Neural progenitor cell (in vitro differentiated cells): ENCODE data around the gene COQ10A. TPM values are rescaled to one million over a fixed set of nuclear protein-coding genes. Genes with fewer than 3 reads are reported as not detected.

Experiments used
- DNase-seq: peaks from one replicate; pipeline ENCODE4 v3.0.0-alpha.2; 2016; ENCODE audit warnings: low spot score
- H2AFZ ChIP-seq: fragments of 200-600 bp; sonication (generic); replicated peaks from 2 replicates; pipeline ENCODE4 v1.6.1; 2016; ENCODE audit warnings: antibody characterized with exemption
- H3F3A ChIP-seq: fragments of 200-600 bp; sonication (generic); 2 replicates; pipeline ENCODE4 v1.6.1; 2016; ENCODE audit warnings: antibody characterized with exemption, low read depth
- H3K27ac ChIP-seq: fragments of 200-600 bp; sonication (generic); 2 replicates; pipeline ENCODE4 v1.5.1; 2016; ENCODE audit warnings: mild to moderate bottlenecking
- H3K27me3 ChIP-seq: fragments of 200-600 bp; sonication (generic); 2 replicates; pipeline ENCODE4 v1.6.1; 2016; ENCODE audit warnings: mild to moderate bottlenecking, moderate library complexity
- H3K36me3 ChIP-seq: fragments of 200-600 bp; sonication (generic); 2 replicates; pipeline ENCODE4 v1.5.1; 2016
- H3K4me1 ChIP-seq: fragments of 200-600 bp; sonication (generic); 2 replicates; pipeline ENCODE4 v1.6.1; 2016; ENCODE audit warnings: mixed run types
- H3K4me2 ChIP-seq: fragments of 200-600 bp; sonication (generic); 2 replicates; pipeline ENCODE4 v1.6.1; 2016
- H3K4me3 ChIP-seq: fragments of 200-600 bp; sonication (generic); 2 replicates; pipeline ENCODE4 v1.5.1; 2016
- H3K79me2 ChIP-seq: fragments of 200-600 bp; sonication (generic); 2 replicates; pipeline ENCODE4 v1.6.1; 2016; ENCODE audit warnings: low read depth
- H3K9ac ChIP-seq: fragments of 200-600 bp; sonication (generic); 2 replicates; pipeline ENCODE4 v1.6.1; 2016
- H3K9me3 ChIP-seq: fragments of 200-600 bp; sonication (generic); 2 replicates; pipeline ENCODE4 v1.5.1; 2016; ENCODE audit warnings: low read depth
- H4K20me1 ChIP-seq: fragments of 200-600 bp; sonication (generic); 2 replicates; pipeline ENCODE4 v1.6.1; 2016; ENCODE audit warnings: low read depth
- H3K27ac Mint-ChIP-seq: 3 replicates; pipeline ENCODE4 v1.8.0; 2021; ENCODE audit warnings: mixed read lengths
- H3K27me3 Mint-ChIP-seq: 2 replicates; pipeline ENCODE4 v1.8.0; 2022; ENCODE audit warnings: low read depth, mild to moderate bottlenecking, inconsistent platforms, moderate library complexity, mixed read lengths; ENCODE audit not compliant: insufficient read depth
- H3K36me3 Mint-ChIP-seq: 3 replicates; pipeline ENCODE4 v1.8.0; 2021; ENCODE audit warnings: mixed read lengths
- H3K4me1 Mint-ChIP-seq: 3 replicates; pipeline ENCODE4 v1.8.0; 2021; ENCODE audit warnings: mixed read lengths
- H3K4me3 Mint-ChIP-seq: 3 replicates; pipeline ENCODE4 v1.8.0; 2021; ENCODE audit warnings: mild to moderate bottlenecking, moderate library complexity, mixed read lengths
- H3K9me3 Mint-ChIP-seq: 3 replicates; pipeline ENCODE4 v1.8.0; 2020; ENCODE audit warnings: mixed read lengths
- CTCF ChIP-seq: fragments of 200-600 bp; sonication (generic); IDR thresholded peaks from 2 replicates; pipeline ENCODE4 v1.5.1; 2017; ENCODE audit warnings: antibody characterized with exemption, mild to moderate bottlenecking
- EZH2 ChIP-seq: fragments of 200-600 bp; sonication (generic); IDR thresholded peaks from 2 replicates; pipeline ENCODE4 v1.6.1; 2017; ENCODE audit warnings: antibody characterized with exemption, mild to moderate bottlenecking, moderate library complexity
- EZH2phosphoT487 ChIP-seq: fragments of 200-600 bp; sonication (generic); IDR thresholded peaks from 2 replicates; pipeline ENCODE4 v1.6.1; 2017; ENCODE audit warnings: antibody characterized with exemption
- total RNA-seq: library from RNA; depleted of rRNA; stranded (reverse); fragments of >200 nt; gene quantifications from 2 replicates; pipeline ENCODE4 v1.2.3, GENCODE V29; 2015; ENCODE audit warnings: low replicate concordance

Gene COQ10A
- total RNA-seq, 1 donor from 2014 or later: 41.8 TPM

GRCh38 chr12:56315249-56315621, 48.5 kb downstream of the COQ10A start:
- DNase-seq: peak; percentile 49
- Histone ChIP-seq H3K9me3 (no peaks in the 10 kb centered on the region), H3K27ac (peak overlapping the region; percentile 43), H3K27me3 (no peaks in the 10 kb centered on the region), H3K9ac (peak overlapping the region; percentile 83), H3K4me2 (peak overlapping the region; percentile 82), H3F3A (peaks cover 18% of the 10 kb centered on the region), H3K79me2 (peaks cover 24% of the 10 kb centered on the region), H3K4me1 (peaks cover 13% of the 10 kb centered on the region), H4K20me1 (no peaks in the 10 kb centered on the region), H3K4me3 (peak overlapping the region; percentile 80), H2AFZ (no peak overlapping the region), H3K36me3 (no peaks in the 10 kb centered on the region)
- Mint-ChIP-seq H3K27me3 (no peaks in the 10 kb centered on the region), H3K4me1 (peaks cover 11% of the 10 kb centered on the region), H3K4me3 (peak overlapping the region; percentile 98), H3K27ac (peak overlapping the region; percentile 95), H3K9me3 (no peaks in the 10 kb centered on the region), H3K36me3 (peaks cover 8% of the 10 kb centered on the region)
- no peak for TF ChIP-seq EZH2phosphoT487
- TF ChIP-seq EZH2: no peak
- TF ChIP-seq CTCF: no peak

GRCh38 chr12:56315622-56316473, 49.1 kb downstream of the COQ10A start, which contains the start of gene CNPY2:
TSS of gene CNPY2 (minus strand) at chr12:56315988. CDS start at chr12:56315217, 771 bp downstream.
- peak within 1 kb of the TSS; percentile 80 for H3K4me3 ChIP-seq
- Mint-ChIP-seq H3K27me3 (no peaks in the 10 kb centered on the region), H3K9me3 (no peaks in the 10 kb centered on the region), H3K27ac (peak within 1 kb of the TSS; percentile 95), H3K4me3 (peak within 1 kb of the TSS; percentile 98), H3K4me1 (peaks cover 11% of the 10 kb centered on the region), H3K36me3 (peaks cover 8% of the 10 kb centered on the region)
- H3K27ac ChIP-seq: peak within 1 kb of the TSS; percentile 43
- peaks cover 24% of the 10 kb centered on the region for H3K79me2 ChIP-seq
- no peaks in the 10 kb centered on the region for H4K20me1 ChIP-seq
- H3K4me2 ChIP-seq: peak within 1 kb of the TSS; percentile 82
- H3K9me3 ChIP-seq: no peaks in the 10 kb centered on the region
- peak within 1 kb of the TSS; percentile 7 for H2AFZ ChIP-seq
- peak within 1 kb of the TSS; percentile 83 for H3K9ac ChIP-seq
- no peaks in the 10 kb centered on the region for H3K36me3 ChIP-seq
- H3F3A ChIP-seq: peaks cover 18% of the 10 kb centered on the region
- TF ChIP-seq EZH2phosphoT487 (no peak), EZH2 (no peak), CTCF (peak; percentile 43)
- peak; percentile 98 for DNase-seq
- H3K27me3 ChIP-seq: no peaks in the 10 kb centered on the region
- H3K4me1 ChIP-seq: peaks cover 13% of the 10 kb centered on the region

GRCh38 chr12:56317675-56318074, 50.9 kb downstream of the COQ10A start:
- Histone ChIP-seq H3K4me1 (peaks cover 13% of the 10 kb centered on the region), H2AFZ (no peak overlapping the region), H3K9ac (no peak overlapping the region), H3K27me3 (no peaks in the 10 kb centered on the region), H3K9me3 (no peaks in the 10 kb centered on the region), H3F3A (peaks cover 18% of the 10 kb centered on the region), H3K4me2 (no peak overlapping the region), H3K4me3 (no peak overlapping the region), H3K79me2 (peaks cover 24% of the 10 kb centered on the region), H4K20me1 (no peaks in the 10 kb centered on the region), H3K27ac (no peak overlapping the region), H3K36me3 (no peaks in the 10 kb centered on the region)
- peak; percentile 21 for DNase-seq
- no peak overlapping the region for H3K27ac Mint-ChIP-seq
- no peaks in the 10 kb centered on the region for H3K9me3 Mint-ChIP-seq
- no peak for TF ChIP-seq EZH2
- TF ChIP-seq CTCF: peak; percentile 44
- TF ChIP-seq EZH2phosphoT487: no peak
- peak overlapping the region; percentile 64 for H3K4me3 Mint-ChIP-seq
- H3K27me3 Mint-ChIP-seq: no peaks in the 10 kb centered on the region
- H3K4me1 Mint-ChIP-seq: peaks cover 11% of the 10 kb centered on the region
- peaks cover 9% of the 10 kb centered on the region for H3K36me3 Mint-ChIP-seq

Other genes starting within 250 kb of the COQ10A start
- gene IKZF4, start 245.9 kb upstream of the COQ10A start, total RNA-seq: 2.1 and 4.4 TPM in 2 replicates
- 721 and 819 TPM in 2 replicates for gene RPS26, start 225.0 kb upstream of the COQ10A start, total RNA-seq
- gene ERBB3, start 186.8 kb upstream of the COQ10A start, total RNA-seq: 6.3 and 8.8 TPM in 2 replicates
- 168 and 242 TPM in 2 replicates for gene PA2G4, start 162.4 kb upstream of the COQ10A start, total RNA-seq
- gene RPL41, start 150.3 kb upstream of the COQ10A start, total RNA-seq: 3,372 and 3,805 TPM in 2 replicates
- 10.3 and 10.8 TPM in 2 replicates for gene ZC3H10, start 148.7 kb upstream of the COQ10A start, total RNA-seq
- 75.3 and 146 TPM in 2 replicates for gene ESYT1, start 138.7 kb upstream of the COQ10A start, total RNA-seq
- gene MYL6B, start 114.4 kb upstream of the COQ10A start, total RNA-seq: 131 and 198 TPM in 2 replicates
- 1,139 and 1,233 TPM in 2 replicates for gene MYL6, start 108.6 kb upstream of the COQ10A start, total RNA-seq
- gene SMARCC2, start 77.5 kb upstream of the COQ10A start, total RNA-seq: 92.3 and 103 TPM in 2 replicates
- gene RNF41, start 45.0 kb upstream of the COQ10A start, total RNA-seq: 52.1 and 68.9 TPM in 2 replicates
- 27.9 and 40.9 TPM in 2 replicates for gene NABP2, start 42.6 kb upstream of the COQ10A start, total RNA-seq
- 0.54 and 1.5 TPM in 2 replicates for gene SLC39A5, start 36.9 kb upstream of the COQ10A start, total RNA-seq
- 9.1 and 18.1 TPM in 2 replicates for gene ANKRD52, start 8.6 kb upstream of the COQ10A start, total RNA-seq
- 91.1 and 133 TPM in 2 replicates for gene CS, start 33.4 kb downstream of the COQ10A start, total RNA-seq
- gene CNPY2, start 49.0 kb downstream of the COQ10A start, total RNA-seq: 107 and 128 TPM in 2 replicates
- 61.9 and 116 TPM in 2 replicates for gene PAN2, start 67.1 kb downstream of the COQ10A start, total RNA-seq
- 0.31 and 1.5 TPM in 2 replicates for gene IL23A, start 71.9 kb downstream of the COQ10A start, total RNA-seq
- gene STAT2, start 93.2 kb downstream of the COQ10A start, total RNA-seq: 86.4 and 105 TPM in 2 replicates
- gene APOF, start 95.9 kb downstream of the COQ10A start, total RNA-seq: not detected in 2 replicates
- gene TIMELESS, start 182.5 kb downstream of the COQ10A start, total RNA-seq: 56.3 and 79.1 TPM in 2 replicates
- gene MIP, start 187.7 kb downstream of the COQ10A start, total RNA-seq: 0.03 TPM in 1 of 2 replicates, not detected in the other
- 2.6 and 3.0 TPM in 2 replicates for gene SPRYD4, start 201.6 kb downstream of the COQ10A start, total RNA-seq
- gene GLS2, start 221.2 kb downstream of the COQ10A start, total RNA-seq: 2.3 and 2.9 TPM in 2 replicates